Measurements from ENCODE around the gene CHP1.
"Not testable (repeated sequence)": the region's sequence is repeated elsewhere in the genome, so short reads cannot be mapped to it uniquely, and the experiment has no call there.

The CHP1 gene

DNA sequence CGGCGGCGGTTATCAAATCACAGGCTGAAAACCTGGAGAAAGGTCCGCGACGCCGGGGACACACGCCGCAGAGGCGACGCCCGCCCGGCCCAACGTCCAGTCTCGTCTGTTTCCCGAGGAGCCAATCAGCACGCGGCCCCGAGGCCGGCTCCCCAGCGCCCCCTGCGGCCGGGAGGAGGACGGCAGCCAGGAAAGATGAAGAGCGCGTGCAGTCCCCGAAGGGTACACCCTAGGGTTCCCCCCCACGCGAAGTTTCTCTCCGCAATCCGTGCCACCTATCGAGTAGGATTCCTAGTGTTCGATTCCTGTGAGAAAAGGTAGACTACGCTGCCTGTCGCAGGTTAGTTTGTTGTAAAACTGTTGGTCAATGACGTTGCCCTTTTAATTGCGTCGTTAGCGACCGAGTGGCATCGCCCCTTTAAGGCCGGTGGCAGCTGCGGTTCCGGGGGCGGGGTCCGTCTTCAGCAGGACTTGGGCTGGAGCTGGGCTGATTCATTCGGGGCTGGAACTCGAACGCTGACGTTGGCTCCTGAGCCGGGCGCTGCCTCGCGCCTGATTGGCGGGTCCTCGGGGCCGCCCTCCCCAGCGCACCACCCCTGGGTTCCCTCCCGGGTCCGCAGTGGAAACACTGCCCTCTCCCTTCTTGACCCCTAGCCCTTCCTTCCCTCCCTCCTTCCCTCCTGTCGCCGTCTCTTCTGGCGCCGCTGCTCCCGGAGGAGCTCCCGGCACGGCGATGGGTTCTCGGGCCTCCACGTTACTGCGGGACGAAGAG lies at the start of gene CHP1, which contains the start of gene EXD1:
Gene CHP1, plus strand, starts transcription at position 619 of the 772 bp plus-strand sequence. Its CDS starts 115 bp downstream, at position 734.
Gene EXD1, minus strand, starts transcription at position 108 of the 772 bp plus-strand sequence. CDS start 4,182 bp downstream, outside the sequence.
- peak; percentile 94 for DNase-seq

DNA sequence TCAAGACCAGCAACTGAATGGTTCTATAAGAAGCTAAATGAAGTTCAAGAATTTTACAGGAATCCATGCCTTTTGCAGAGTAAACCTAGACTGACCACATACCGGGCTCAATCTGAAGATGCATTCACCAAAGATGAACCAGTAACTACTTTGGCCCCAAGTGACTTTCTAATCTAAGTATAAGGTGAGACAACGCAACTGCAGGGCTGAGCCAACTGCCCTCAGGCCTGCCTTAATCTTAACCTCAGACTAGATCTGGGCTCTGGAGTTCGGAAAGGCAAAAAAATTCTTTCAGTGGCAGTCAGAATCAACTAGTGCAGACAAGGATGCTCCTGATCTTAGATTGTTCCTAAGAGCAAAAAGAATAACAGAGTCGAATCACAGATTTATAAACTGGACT lies 48.8 kb upstream of the CHP1 start:
- no peak for DNase-seq

DNA sequence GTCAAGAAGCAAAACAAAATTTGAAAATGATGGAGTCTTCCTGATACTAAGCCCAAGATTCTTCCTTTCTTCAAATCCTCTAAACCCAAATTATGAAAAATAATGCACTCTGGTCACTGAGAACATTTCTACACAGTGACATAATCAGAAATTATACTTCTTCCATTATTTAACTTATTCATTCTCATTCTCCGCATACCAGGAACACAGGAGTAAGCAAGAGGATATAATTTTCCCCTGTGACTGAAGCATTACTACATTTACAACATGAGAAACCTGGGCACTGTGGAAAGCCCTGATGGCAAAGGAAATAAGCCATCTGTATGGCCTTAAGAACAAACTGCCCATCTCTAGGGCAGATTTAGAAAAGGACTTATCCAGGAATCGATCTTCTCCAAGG lies 47.5 kb upstream of the CHP1 start:
- no peak for DNase-seq

DNA sequence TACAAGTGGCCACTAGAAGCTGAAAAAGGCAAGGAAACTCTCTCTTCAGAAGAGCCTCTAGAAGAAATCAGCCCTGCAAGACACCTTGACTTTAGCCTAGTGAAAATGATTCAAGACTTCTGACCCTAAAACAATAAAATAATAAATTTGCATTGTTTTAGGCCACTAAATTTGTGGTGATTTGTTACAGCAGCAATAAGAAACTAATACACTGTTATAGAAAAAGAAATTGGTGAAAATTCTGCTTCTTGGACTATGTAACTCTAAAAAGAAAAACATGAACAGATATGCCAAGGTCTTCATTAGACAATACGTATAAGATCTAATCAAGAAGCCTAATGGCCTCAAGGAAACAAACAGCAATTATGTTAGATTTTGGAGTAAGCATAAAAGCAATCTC lies 36.6 kb upstream of the CHP1 start:
- DNase-seq, result no peak

DNA sequence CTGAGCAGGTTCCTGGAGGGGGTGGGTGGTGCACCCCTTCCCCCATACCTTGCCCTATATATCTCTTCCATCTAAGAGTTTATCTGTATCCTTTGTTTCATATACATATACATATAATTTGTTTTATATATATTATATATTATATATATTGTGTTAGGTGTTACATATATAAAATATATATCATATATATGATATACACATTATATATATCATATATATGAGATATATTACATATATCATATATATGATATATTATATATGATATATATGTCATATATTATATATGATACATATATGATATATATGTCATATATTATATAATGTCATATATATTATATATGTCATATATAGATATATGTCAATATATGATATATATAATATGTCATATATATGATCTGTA lies 31.6 kb upstream of the CHP1 start:
- DNase-seq, result no peak

DNA sequence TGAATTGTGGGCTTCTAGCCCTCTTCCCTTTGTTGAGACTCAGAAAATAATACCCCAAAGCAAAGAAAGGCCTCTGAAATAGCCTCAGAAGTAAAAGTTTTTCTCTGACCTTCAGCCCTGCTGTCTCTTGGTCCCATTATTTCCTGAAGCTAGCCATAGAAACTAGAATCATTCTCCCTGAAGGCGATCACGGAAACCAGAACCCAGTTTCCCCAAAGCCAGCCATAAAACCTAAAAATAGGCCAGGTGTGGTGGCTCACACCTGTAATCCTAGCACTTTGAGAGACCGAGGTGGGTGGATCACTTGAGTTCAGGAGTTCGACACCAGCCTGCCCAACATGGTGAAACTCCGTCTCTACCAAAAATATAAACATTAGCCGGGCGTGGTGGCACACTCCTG lies 27.7 kb upstream of the CHP1 start:
- DNase-seq, result no peak

DNA sequence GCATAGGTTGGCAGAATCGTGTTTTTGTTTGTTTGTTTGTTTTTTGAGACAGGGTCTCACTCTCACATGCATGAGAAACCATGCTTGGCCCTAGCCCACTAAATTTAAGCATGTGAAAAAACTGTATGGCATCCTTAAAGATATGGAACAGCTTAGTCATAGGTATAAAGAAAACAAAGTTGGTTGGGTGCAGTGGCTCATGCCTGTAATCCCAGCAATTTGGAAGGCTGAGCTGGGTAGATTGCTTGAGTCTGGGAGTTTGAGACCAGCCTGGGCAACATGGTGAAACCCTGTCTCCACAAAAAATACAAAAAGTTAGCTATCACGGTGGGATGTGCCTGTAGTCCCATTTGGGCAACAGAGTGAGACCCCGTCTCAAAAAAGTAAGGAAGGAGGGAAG lies 25.8 kb upstream of the CHP1 start:
- no peak for DNase-seq

DNA sequence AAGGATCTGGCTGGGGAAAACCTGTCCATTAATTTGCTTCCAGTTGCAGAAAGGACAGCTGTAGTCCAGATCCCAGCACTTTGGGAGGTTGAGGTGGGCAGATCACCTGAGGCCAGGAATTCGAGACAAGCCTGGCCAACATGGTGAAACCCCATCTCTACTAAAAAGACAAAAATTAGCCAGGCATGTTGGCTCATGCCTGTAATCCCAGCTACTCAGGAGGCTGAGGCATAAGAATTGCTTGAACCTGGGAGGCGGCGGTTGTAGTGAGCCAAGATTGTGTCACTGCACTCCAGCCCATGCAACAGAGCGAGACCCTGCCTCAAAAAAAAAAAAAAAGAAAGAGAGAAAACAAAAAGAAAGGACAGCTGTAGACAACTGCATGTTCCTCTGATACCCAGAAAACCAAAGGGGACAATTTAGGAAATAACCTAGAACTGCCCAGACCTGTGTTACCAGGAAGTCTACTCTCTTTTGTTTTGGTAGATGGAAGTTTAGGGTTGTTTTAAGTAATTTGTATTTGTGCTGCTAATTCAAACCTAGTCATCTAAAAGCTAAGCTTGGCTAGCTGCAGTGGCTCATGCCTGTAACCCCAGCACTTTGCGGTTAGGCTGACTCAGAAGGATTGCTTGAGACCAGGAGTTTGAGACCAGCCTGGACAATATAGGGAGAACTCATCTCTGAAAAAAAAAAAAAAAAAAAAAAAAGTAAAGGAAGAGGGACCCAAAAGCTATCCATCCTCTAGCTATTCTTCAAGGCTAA lies 23.2 kb upstream of the CHP1 start:
- no peak for DNase-seq

DNA sequence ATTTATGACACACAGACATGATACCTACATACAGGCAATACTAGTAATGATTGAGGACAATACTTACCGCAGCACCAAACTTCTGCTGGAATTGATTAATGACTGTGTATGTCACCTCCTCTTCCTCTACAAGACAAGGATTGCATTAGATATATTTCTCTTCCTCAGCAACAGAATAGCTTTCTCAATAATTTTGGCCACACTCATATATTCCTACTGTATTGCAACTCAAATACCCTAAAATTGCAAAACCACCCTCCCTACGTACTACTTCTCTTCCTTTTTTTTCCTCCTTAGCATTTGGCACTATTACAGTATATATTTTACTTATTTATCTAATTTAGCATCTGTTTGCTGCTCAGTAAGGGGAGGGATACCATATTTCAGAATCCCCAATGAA lies 15.4 kb upstream of the CHP1 start:
- no peak for DNase-seq

DNA sequence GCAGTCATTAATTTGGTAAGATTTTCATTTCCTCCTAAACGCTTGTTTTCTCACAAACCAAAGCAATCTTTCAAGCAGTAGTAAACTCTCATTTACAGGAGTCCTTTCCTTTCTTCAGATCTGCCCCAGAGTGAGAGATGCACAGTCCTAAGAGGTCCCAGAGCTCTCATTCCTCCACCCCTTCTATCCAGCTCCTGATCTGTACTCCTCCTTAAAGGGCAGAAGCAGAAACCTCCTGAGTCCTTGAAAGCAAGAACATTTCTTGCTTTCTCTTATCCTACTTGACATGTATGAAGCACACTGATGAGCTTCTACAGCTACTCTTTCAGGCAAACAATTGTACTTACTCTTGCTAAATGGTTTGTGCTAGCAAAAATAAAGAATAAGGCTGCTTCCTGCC lies 12.2 kb upstream of the CHP1 start:
- DNase-seq, result no peak

DNA sequence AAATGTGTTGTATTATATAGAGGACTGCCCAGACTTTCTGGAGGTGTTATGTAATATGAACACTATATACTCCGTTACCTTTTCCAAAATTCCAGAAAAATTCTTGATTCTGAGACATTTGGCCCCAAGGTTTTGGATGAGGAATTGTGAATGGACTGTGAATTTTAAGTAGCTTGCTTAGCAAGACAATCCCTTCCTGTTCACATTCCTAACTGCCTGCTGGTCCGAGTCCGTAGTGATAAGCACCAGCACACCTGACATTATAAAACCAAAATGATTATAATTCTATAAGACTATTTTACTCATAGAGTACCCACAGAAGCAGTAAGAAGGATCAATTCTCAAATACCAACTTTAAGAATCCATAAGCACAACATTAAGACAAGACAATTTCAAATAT lies 11.7 kb upstream of the CHP1 start:
- no peak for DNase-seq

DNA sequence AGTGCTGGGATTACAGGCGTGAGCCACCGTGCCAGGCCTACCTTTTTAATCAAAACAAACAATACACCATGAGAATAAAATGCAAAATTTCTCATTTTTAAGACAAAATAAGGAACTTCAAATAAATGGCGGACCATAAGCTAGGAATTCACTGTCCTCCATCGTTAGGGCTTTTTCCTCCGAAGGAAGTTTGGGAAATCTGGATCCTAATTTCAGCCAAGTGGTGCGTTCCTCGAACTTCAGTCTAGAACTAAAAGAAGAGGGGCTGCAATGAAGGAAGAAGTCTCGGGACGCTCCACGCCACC lies 771 bp upstream of the CHP1 start:
- DNase-seq, result no peak

DNA sequence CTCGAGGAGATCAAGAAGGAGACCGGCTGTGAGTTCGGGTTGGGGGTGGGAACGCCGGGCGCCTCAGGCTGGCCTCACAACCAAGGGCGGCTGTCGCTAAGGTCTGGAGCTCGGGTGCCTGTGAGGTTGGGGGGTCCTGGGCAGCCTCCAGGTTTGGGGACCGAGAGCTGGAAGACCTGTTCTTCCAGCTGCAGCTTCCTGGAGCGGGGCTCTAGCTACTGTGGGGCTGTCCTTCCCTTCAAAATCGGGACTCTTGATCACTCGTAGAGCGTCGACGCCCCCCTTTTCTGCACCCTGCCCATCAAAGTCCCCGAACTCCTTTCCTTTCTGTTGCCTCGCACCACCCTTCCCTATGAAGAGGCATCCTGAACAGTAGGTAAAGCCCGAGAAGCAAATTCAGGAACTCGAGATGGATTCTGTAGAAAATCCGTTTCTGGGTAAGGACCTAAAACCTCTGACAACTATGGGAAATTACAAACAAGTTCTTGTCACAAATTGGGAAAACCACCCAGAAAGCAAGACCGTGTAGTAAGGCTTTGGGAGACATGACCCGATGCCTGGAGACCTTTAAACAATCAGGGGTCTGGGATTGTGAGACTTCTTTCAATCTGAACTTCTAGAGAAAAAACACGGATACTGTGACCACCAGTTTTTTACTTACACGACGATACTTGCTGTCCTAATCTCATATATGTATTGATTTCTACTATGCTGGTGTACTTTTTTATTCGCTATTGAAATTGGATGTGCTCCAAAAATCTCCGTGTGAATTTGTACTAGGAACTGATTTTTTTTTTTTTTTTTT lies 556 bp downstream of the CHP1 start:
- DNase-seq, result no peak

DNA sequence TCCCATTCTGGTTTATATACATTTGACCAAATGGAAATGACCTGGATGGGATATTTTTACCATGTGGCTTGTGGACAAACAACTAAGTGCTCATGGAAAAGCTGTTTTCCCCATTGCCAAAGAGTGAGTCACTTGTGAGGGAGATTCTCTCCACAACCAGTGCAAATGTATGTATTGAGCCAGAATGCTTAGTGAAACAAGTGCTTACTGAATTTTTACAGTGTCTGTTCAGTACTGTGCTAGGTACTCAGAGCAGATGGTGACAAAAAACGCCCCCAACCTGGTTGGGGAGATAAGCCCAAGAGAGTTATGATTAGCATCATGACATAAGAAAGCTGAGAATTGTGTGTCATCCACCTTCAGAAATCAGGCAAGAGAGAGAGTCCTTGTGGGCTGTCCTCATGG lies 2.3 kb downstream of the CHP1 start:
- DNase-seq, result no peak

DNA sequence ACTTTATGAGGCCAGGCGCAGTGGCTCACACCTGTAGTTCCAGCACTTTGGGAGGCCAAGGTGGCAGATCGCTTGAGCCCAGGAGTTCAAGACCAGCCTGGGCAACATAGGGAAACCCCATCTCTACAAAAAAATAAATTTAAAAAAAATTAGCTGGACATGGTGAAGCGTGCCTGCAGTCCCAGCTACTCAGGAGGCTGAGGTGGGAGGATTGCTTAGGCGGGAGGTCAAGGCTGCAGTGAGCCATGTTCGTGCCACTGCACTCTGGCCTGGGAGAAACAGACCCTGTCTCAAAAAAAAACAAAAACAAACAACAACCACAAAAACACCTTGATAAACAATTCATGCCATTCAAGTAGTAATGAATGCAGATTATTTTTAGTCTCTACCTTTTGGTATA lies 4.2 kb downstream of the CHP1 start:
- DNase-seq, result not testable (repeated sequence)

DNA sequence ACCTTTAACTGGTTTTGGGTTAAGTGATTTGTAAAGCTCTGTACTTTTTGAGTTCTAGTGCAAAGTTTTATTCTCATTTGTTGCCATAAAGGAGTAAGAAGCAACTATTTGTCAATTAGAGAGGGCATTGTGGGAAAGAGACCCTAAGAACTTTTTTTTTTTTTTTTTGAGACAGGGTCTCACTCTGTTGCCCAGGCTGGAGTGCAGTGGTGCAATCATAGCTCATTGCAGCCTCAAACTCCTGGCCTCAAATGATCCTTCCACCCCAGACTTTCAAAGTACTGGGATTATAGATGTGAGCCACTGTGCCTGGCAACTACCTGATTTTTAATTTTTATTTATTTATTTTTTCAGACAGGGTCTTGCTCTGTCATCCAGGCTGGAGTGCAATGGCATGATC lies 4.9 kb downstream of the CHP1 start:
- DNase-seq, result no peak

DNA sequence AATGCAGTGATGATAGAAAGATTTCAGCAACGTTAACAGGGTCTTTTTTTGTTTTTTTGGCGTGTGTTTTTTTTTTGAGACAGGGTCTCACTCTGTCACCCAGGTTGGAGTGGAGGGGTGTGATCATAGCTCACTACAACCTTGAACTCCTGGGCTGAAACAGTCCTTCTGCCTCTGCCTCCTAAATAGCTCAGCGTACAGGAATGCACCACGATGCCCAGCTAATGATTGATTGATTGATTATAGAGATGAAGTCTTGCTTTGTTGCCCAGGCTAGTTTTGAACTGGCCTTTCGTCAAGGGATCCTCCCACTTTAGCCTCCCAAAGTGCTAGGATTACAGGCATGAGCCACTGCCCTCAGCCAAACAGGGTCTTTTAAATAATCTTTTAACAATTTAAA lies 7.0 kb downstream of the CHP1 start:
- DNase-seq, result no peak

DNA sequence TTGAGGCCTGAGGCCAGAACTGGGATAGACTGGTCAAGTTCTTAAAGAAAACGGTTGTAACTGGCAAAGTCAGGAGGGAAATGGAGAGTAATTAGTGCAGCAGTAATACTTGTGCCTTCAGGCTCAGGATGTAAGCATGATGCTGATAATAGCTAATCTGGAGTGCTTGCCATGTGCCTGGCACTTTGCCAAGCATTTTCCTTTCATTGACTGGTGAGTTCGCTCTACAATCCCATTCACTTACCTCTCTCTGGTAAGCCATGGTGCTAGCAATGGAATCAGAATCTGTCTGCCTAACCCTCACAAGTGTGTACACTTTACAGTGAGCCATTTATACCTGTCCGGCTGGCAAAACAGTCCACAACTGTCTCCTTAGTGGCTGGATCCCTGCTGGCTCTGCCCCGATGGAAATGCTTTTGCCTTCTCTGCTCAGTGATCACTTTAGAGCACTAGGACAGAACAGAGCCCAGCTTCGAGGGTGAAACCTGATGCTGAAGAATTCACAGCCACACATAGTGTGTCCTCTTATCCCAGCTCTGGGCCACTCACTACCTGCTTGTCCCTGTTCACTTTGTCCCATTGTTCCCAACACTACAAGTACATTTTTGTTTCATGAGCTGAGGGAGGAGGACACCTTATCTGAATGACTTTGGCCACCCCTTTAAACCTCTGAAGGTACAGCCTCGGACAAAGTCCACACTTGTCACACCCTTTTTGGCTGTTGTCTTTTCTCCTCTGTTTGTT lies 10.3 kb downstream of the CHP1 start:
- peak; percentile 82 for DNase-seq

DNA sequence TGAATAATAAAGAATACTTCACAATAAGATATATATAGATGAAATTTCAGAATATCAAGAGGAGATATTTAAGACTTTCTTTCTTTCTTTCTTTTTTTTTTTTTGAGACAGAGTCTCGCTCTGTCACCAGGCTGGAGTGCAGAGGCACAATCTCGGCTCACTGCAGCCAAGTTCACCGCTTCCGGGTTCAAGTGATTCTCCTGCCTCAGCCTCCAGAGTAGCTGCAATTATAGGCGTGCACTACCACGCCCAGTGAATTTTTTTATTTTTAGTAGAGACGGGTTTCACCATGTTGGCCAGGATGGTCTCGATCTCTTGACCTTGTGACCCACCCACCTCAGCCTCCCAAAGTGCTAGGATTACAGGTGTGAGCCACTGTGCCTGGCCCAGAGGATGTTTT lies 19.7 kb downstream of the CHP1 start:
- not testable (repeated sequence) for DNase-seq

DNA sequence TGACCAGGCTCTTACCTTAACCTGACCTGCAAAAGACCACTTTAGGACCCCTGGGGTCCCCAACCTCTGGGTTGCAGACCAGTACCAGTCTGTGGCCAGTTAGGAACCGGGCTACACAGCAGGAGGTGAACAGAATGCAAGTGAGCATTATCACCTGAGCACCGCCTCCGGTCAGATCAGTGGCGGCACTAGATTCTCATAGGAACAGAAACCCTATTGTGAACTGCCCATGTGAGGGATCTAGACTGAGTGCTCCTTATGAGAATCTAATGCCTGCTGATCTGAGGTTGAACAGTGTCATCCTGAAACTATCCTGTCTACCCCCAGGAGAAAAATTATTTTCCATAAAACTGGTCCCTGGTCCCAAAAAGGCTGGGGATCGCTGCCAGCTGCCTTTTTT lies 20.3 kb downstream of the CHP1 start:
- no peak for DNase-seq

DNA sequence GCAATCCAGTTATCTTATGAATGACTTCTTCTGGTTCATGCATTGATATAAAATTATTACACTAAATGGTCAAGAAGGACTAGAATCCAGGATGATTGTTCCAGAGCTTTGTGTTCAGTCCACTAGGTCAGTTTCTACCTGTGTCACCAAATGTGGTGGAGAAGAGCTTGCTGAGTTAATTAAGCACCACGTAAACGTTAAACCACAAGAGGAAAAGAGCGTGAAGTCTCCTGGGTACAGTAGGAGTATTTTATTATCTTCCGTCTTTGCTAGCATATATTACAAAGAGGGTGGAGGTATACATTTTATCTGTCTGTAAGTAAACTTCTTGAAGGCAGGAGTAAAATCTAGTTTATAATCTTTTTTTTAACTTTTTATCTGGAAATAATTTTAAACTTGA lies 23.5 kb downstream of the CHP1 start:
- DNase-seq, result no peak

DNA sequence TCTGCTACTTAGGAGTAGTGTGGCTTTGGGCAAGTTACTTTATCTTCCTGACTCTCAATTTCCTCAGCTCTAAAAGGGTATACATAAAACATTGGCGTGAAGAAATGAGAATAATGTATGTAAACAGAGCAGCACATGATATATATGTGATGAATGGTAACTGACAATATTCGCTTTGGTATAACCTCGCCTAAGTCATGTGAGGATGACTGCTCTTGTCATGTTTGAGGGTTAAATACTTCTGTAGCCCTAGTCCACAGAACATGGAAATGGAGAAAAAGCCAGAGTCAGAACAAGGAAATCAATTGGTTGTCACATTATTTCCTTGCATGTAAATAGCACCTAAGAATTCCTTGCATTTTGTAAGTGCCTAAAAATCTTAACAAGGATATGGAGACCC lies 25.0 kb downstream of the CHP1 start:
- no peak for DNase-seq

DNA sequence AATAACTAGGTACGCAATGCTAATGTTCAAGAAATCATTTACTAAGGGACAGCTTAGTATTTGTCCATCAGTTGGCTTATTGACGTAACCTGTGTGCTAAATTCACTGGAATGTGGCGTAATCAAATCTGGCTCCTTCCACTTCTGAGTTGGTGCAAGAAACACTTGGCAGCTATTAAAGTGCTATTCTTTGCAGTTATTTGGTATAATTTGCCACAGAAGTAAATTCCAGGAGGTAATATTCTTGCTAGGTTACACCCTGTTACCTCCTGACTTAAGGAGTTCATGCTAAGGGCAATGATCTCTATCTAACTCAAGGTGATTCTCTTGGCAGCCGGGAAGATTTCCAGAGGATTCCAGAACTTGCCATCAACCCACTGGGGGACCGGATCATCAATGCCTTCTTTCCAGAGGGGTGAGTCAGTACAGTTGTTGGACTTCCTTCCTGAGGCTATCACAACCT lies 25.5 kb downstream of the CHP1 start:
- DNase-seq, result no peak
